Testis (tissue), 3 donors: Measurements from ENCODE around the gene ROBO1. TPM values are rescaled to one million over a fixed set of nuclear protein-coding genes. Genes with fewer than 3 reads are reported as not detected.

Experiments used
- DNase-seq: peaks from one replicate; pipeline ENCODE4 v3.0.0-alpha.2; 2019
- H3K27ac ChIP-seq, 2 donors: fragments of 200-600 bp; sonication (generic); one replicate each; pipeline ENCODE4 v1.5.1; 2019
- H3K27me3 ChIP-seq: fragments of 200-600 bp; sonication (generic); one replicate; pipeline ENCODE4 v1.5.1; 2019
- H3K36me3 ChIP-seq: fragments of 200-600 bp; sonication (generic); one replicate; pipeline ENCODE4 v1.5.1; 2017; ENCODE audit warnings: low read depth; ENCODE audit errors: missing control alignments
- H3K4me1 ChIP-seq: fragments of 200-600 bp; sonication (generic); one replicate; pipeline ENCODE4 v1.5.1; 2019
- H3K4me3 ChIP-seq, 2 donors: fragments of 200-600 bp; sonication (generic); one replicate each; pipeline ENCODE4 v1.5.1; 2017 to 2019
- H3K9me3 ChIP-seq: fragments of 200-600 bp; sonication (generic); one replicate; pipeline ENCODE4 v1.5.1; 2017
- CTCF ChIP-seq, 3 experiments: fragments of 450-650 bp in 2 of 3; fragments of 200-600 bp in 1 of 3; sonication (generic) in 1 of 3; IDR thresholded peaks; one replicate each; pipeline ENCODE4 v1.5.1; 2016 to 2019; ENCODE audit warnings: antibody characterized with exemption in 3 of 3, mild to moderate bottlenecking in 2 of 3, moderate library complexity in 1 of 3
- POLR2A ChIP-seq: fragments of 450-650 bp; IDR thresholded peaks from one replicate; pipeline ENCODE4 v1.6.1; 2017; ENCODE audit warnings: antibody characterized with exemption, mild to moderate bottlenecking, moderate library complexity
- WGBS, 2 donors: methylation state at CpG; one replicate each; pipeline ENCODE4 v1.1.5; 2018; 5-methylcytosine and 5-hydroxymethylcytosine counted together
- intact Hi-C: fragments of 100-400 bp; cut with DNase I; formaldehyde crosslinking; loops from one replicate; pipeline ENCODE4 v1.15.1; 2023; ENCODE audit warnings: low total_unique reads
- polyA plus RNA-seq: library from polyadenylated mRNA; stranded (reverse); fragments of 350-450 nt; fragmentation: Illumina TruSeq; extraction: RNeasy Lipid Tissue Mini Kit (QIAGEN cat#74804); gene quantifications from one replicate; pipeline ENCODE4 v1.2.3, GENCODE V29; 2014; ENCODE audit warnings: low read depth, low replicate concordance; ENCODE audit not compliant: insufficient read depth
- total RNA-seq, 2 donors: library from RNA; depleted of rRNA; stranded (reverse); fragments of >200 nt; gene quantifications; one replicate each; pipeline ENCODE4 v1.2.3, GENCODE V29; 2016

Gene ROBO1
- total and polyA plus RNA-seq, 3 donors from 2014 or later: 39.4 to 45.1 (median 42.6) TPM

GRCh38 chr3:79297245-79297960 is 470.4 kb downstream of the ROBO1 start:
- H3K27ac ChIP-seq: no peak overlapping the region
- H3K4me1 ChIP-seq: no peaks in the 10 kb centered on the region
- intact Hi-C loops: no loop called here
- TF ChIP-seq POLR2A (no peak), CTCF (IDR thresholded peaks at IDR 0.05) (no peak)
- WGBS, 2 donors: 49 to 66% methylated on average over 1 of the region's 1 CpG
- H3K36me3 ChIP-seq: no peaks in the 10 kb centered on the region
- no peak overlapping the region for H3K4me3 ChIP-seq
- DNase-seq: no peak
- H3K27me3 ChIP-seq: no peaks in the 10 kb centered on the region
- no peaks in the 10 kb centered on the region for H3K9me3 ChIP-seq

- H3K27ac ChIP-seq: no peak overlapping the region
- 93 to 99% methylated on average over 3 of the region's 3 CpGs for WGBS, 2 donors
- no peaks in the 10 kb centered on the region for H3K36me3 ChIP-seq
- no peak for DNase-seq
- H3K4me1 ChIP-seq: no peaks in the 10 kb centered on the region
- TF ChIP-seq POLR2A: no peak
- no peak for TF ChIP-seq CTCF (IDR thresholded peaks at IDR 0.05)
- H3K9me3 ChIP-seq: no peaks in the 10 kb centered on the region
- no peaks in the 10 kb centered on the region for H3K27me3 ChIP-seq
- H3K4me3 ChIP-seq: no peak overlapping the region
- intact Hi-C loops: no loop called here
Measured at GRCh38 chr3:79286882-79287281, 480.9 kb downstream of the ROBO1 start.

- H3K27ac ChIP-seq: no peak overlapping the region
- DNase-seq: no peak
- no peaks in the 10 kb centered on the region for H3K27me3 ChIP-seq
- no peak overlapping the region for H3K4me3 ChIP-seq
- 85 to 89% methylated on average over 2 of the region's 2 CpGs for WGBS, 2 donors
- no peaks in the 10 kb centered on the region for H3K9me3 ChIP-seq
- TF ChIP-seq POLR2A: no peak
- no peaks in the 10 kb centered on the region for H3K4me1 ChIP-seq
- intact Hi-C loops: no loop called here
- no peaks in the 10 kb centered on the region for H3K36me3 ChIP-seq
Measured at GRCh38 chr3:79285871-79286270, 481.9 kb downstream of the ROBO1 start.

GRCh38 chr3:79285380-79285779 is 482.4 kb downstream of the ROBO1 start:
- no peaks in the 10 kb centered on the region for H3K27me3 ChIP-seq
- H3K36me3 ChIP-seq: no peaks in the 10 kb centered on the region
- no peak for TF ChIP-seq CTCF (IDR thresholded peaks at IDR 0.05)
- no peak for TF ChIP-seq POLR2A
- intact Hi-C loops: no loop called here
- H3K27ac ChIP-seq: no peak overlapping the region
- no peak for DNase-seq
- no peak overlapping the region for H3K4me3 ChIP-seq
- H3K4me1 ChIP-seq: no peaks in the 10 kb centered on the region
- no peaks in the 10 kb centered on the region for H3K9me3 ChIP-seq
- WGBS, 2 donors: 93 to 96% methylated on average over 3 of the region's 3 CpGs

- WGBS, 2 donors: 94 to 97% methylated on average over 3 of the region's 3 CpGs
- intact Hi-C loops: no loop called here
Measured at GRCh38 chr3:79284781-79285180, 483.0 kb downstream of the ROBO1 start.

More at GRCh38 chr3:79284781-79285180, 483.0 kb downstream of the ROBO1 start:
- Histone ChIP-seq H3K27ac (no peak overlapping the region), H3K4me3 (no peak overlapping the region), H3K4me1 (no peaks in the 10 kb centered on the region), H3K9me3 (no peaks in the 10 kb centered on the region), H3K27me3 (no peaks in the 10 kb centered on the region), H3K36me3 (no peaks in the 10 kb centered on the region)
- TF ChIP-seq CTCF (IDR thresholded peaks at IDR 0.05): no peak
- no peak for TF ChIP-seq POLR2A
- no peak for DNase-seq
